Smooth muscle cell (in vitro differentiated cells): ENCODE results near the gene RAB11B. TPM values are rescaled to one million over a fixed set of nuclear protein-coding genes. Genes with fewer than 3 reads are reported as not detected.
"Not testable (repeated sequence)": the region's sequence is repeated elsewhere in the genome, so short reads cannot be mapped to it uniquely, and the experiment has no call there.

Experiments
- DNase-seq: peaks from one replicate; lab custom pipeline; 2025; ENCODE audit not compliant: unreplicated experiment; lab: John Stamatoyannopoulos, UW
- H2AFZ ChIP-seq: fragments of 200-600 bp; sonication (generic); 2 replicates; pipeline ENCODE4 v1.6.0; 2016; ENCODE audit warnings: antibody characterized with exemption, low read depth, mild to moderate bottlenecking
- H3F3A ChIP-seq: fragments of 200-600 bp; sonication (generic); 2 replicates; pipeline ENCODE4 v1.6.0; 2017; ENCODE audit warnings: antibody characterized with exemption, low read depth
- H3K27ac ChIP-seq: fragments of 200-600 bp; sonication (generic); 2 replicates; pipeline ENCODE4 v1.5.1; 2016; ENCODE audit warnings: low read depth, mild to moderate bottlenecking
- H3K27me3 ChIP-seq: fragments of 200-600 bp; sonication (generic); 2 replicates; pipeline ENCODE4 v1.6.1; 2016; ENCODE audit warnings: low read depth, mild to moderate bottlenecking
- H3K36me3 ChIP-seq: fragments of 200-600 bp; sonication (generic); 2 replicates; pipeline ENCODE4 v1.5.1; 2016; ENCODE audit warnings: low read depth
- H3K4me1 ChIP-seq: fragments of 200-600 bp; sonication (generic); 2 replicates; pipeline ENCODE4 v1.5.1; 2016; ENCODE audit warnings: low read depth
- H3K4me2 ChIP-seq: fragments of 200-600 bp; sonication (generic); 2 replicates; pipeline ENCODE4 v1.6.0; 2016; ENCODE audit warnings: mild to moderate bottlenecking
- H3K4me3 ChIP-seq: fragments of 200-600 bp; sonication (generic); 2 replicates; pipeline ENCODE4 v1.5.1; 2016; ENCODE audit warnings: mild to moderate bottlenecking
- H3K79me2 ChIP-seq: fragments of 200-600 bp; sonication (generic); 2 replicates; pipeline ENCODE4 v1.6.0; 2016; ENCODE audit warnings: low read depth, mild to moderate bottlenecking
- H3K9ac ChIP-seq: fragments of 200-600 bp; sonication (generic); 2 replicates; pipeline ENCODE4 v1.6.0; 2016; ENCODE audit warnings: low read depth
- H3K9me3 ChIP-seq: fragments of 200-600 bp; sonication (generic); replicated peaks from 2 replicates; pipeline ENCODE4 v1.5.1; 2016; ENCODE audit warnings: low read depth
- H4K20me1 ChIP-seq: fragments of 200-600 bp; sonication (generic); 2 replicates; pipeline ENCODE4 v1.6.0; 2016; ENCODE audit warnings: low read depth
- WGBS: methylation state at CpG from one replicate; pipeline ENCODE4 v1.1.7; 2016; ENCODE audit warnings: low lambda C conversion rate; 5-methylcytosine and 5-hydroxymethylcytosine counted together
- polyA plus RNA-seq: library from polyadenylated mRNA; unstranded; fragments of >200 nt; fragmentation: Nextera tagmentation; extraction: Ambion mirVana; gene quantifications from 2 replicates; pipeline ENCODE4 v1.2.1, GENCODE V29; 2016
- total RNA-seq: library from RNA; depleted of rRNA; stranded (reverse); fragments of >200 nt; gene quantifications from 2 replicates; pipeline ENCODE4 v1.2.3, GENCODE V29; 2014
- TF ChIP-seq, protein P1 (sequence below): fragments of 200-600 bp; sonication (generic); IDR thresholded peaks from 2 replicates; pipeline ENCODE4 v1.5.1; 2017; ENCODE audit warnings: borderline replicate concordance, mild to moderate bottlenecking, antibody characterized with exemption; ENCODE audit not compliant: insufficient read depth, poor library complexity, severe bottlenecking

Gene RAB11B
- total and polyA plus RNA-seq, 2 experiments from 2014 or later, result 28.9 to 148 TPM

DNA sequence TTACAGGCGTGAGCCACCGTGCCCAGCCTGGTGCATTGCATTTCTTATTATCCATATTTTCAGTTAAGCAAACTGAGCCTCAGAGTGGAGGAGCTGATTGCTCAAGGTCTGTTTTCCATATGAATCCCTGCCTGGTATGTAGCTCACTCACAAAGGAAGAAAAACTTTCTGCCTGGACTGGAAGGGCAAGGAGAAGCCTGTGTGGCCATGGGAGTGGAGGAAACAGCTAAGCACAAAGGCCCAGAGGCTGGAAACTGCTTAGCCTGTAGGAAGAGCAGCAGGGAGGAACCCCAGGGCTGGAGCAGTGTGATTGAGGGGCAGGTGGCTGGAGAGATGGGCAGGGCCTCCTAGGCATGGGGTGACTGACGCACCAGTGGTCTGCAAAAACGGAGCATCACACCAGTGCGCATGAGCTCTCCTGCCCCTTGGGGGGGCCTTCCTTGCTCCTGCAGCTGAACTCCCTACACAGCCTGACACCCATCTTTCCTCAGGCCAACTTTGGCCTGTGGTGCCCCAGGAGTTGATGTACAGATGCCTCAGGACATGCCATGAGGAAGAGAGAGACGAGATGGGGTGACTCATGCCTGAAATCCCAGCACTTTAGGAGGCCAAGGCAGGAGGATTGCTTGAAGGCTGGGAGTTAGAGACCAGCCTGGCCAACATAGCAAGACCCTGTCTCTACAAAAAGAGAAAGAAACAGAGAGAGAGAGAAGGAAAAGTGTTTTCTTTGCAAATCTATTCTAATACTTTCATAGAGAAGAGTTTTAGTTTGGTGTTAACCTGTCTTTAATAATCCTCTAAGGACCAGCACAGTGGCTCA, 51.8 kb downstream of the RAB11B start:
- TF ChIP-seq, protein P1, sequence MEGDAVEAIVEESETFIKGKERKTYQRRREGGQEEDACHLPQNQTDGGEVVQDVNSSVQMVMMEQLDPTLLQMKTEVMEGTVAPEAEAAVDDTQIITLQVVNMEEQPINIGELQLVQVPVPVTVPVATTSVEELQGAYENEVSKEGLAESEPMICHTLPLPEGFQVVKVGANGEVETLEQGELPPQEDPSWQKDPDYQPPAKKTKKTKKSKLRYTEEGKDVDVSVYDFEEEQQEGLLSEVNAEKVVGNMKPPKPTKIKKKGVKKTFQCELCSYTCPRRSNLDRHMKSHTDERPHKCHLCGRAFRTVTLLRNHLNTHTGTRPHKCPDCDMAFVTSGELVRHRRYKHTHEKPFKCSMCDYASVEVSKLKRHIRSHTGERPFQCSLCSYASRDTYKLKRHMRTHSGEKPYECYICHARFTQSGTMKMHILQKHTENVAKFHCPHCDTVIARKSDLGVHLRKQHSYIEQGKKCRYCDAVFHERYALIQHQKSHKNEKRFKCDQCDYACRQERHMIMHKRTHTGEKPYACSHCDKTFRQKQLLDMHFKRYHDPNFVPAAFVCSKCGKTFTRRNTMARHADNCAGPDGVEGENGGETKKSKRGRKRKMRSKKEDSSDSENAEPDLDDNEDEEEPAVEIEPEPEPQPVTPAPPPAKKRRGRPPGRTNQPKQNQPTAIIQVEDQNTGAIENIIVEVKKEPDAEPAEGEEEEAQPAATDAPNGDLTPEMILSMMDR, result no peak
- 82% methylated on average over 6 of the region's 6 CpGs for WGBS
- H3K4me1 ChIP-seq, result peaks cover 12% of the 10 kb centered on the region
- no peaks in the 10 kb centered on the region for H3K27me3 ChIP-seq
- no peak overlapping the region for H3K27ac ChIP-seq
- peaks cover under 1% of the 10 kb centered on the region for H3K36me3 ChIP-seq
- DNase-seq, result no peak
- no peak overlapping the region for H2AFZ ChIP-seq
- H3K9ac ChIP-seq, result no peak overlapping the region
- peaks cover 21% of the 10 kb centered on the region for H3K79me2 ChIP-seq
- H4K20me1 ChIP-seq, result peaks cover 18% of the 10 kb centered on the region
- H3K4me3 ChIP-seq, result no peak overlapping the region
- H3K4me2 ChIP-seq, result no peak overlapping the region
- no peaks in the 10 kb centered on the region for H3F3A ChIP-seq
- H3K9me3 ChIP-seq, result no peaks in the 10 kb centered on the region

DNA sequence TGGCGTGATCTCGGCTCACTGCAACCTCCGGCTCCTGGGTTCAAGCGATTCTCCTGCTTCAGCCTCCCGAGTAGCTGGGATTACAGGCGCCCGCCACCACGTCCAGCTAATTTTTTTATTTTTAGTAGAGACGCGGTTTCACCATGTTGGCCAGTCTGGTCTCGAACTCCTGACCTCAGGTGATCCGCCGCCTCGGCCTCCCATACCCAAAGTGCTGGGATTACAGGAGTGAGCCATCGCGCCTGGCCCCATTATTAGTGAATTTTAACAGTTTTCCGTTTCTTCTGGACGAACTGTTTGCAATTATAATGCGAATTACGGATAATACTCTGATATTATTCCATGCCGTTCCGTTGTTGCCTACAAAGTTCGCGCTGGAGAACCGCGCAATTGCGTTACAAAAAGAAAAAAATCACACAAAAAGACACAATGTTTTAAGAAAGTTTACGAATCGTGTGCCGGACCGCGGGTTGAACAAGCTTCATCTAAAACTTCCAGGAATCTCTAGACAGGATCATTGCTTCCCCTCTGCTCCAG, 54.0 kb downstream of the RAB11B start:
- not testable (repeated sequence) for H3K27me3 ChIP-seq, H3K9me3 ChIP-seq, H3F3A ChIP-seq, DNase-seq, H3K36me3 ChIP-seq
- H2AFZ ChIP-seq, result peak overlapping the region; percentile 90
- WGBS, result 41% methylated on average over 32 of the region's 32 CpGs
- H3K79me2 ChIP-seq, result peaks cover 43% of the 10 kb centered on the region
- peak overlapping the region; percentile 62 for H3K9ac ChIP-seq
- H3K4me3 ChIP-seq, result peak overlapping the region; percentile 95
- H3K27ac ChIP-seq, result peak overlapping the region; percentile 65
- peak overlapping the region; percentile 81 for H3K4me2 ChIP-seq
- peaks cover 35% of the 10 kb centered on the region for H3K4me1 ChIP-seq
- peaks cover 41% of the 10 kb centered on the region for H4K20me1 ChIP-seq

DNA sequence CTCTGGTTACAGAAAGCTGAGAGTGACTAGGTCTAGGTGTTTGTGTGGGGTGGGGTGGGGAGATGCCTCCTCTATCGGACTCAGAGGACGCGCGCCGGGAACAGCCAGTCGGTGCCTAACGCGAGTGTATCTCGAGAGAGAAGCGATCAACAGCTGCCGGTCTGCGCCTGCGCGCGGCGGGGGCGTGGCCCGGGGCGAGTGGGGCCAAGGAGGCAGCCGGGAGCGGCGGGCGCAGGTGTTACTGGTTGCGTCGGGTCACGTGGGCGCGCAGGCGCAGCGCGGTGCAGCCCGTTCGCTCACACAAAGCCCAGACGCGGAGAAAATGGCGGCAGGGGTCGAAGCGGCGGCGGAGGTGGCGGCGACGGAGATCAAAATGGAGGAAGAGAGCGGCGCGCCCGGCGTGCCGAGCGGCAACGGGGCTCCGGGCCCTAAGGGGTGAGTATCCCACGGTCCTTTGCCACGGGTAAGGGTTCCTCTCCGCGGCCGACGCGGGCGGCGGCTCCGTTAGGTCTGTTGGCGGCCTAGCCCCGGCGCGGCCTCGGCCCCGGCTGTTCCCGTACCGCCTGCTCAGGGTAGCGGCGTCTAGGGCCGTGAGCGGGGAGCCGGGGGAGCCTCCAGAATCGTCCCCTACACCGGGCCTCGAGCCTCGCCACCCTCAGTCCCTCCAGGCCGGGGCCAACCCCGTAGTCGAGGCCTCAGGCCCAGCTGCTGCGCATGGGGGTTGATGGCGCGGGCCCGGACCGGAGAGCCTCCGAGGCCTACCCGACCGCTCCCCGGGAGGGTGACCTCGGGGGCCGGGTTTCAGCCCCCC, 54.7 kb downstream of the RAB11B start, which contains the start of gene HNRNPM:
Gene HNRNPM, plus strand, starts transcription at position 299 of the 811 bp plus-strand sequence. Its CDS starts 24 bp downstream, at position 323.
- H3K36me3 ChIP-seq, result peaks cover 5% of the 10 kb centered on the region
- 1% methylated on average over 82 of the region's 93 CpGs for WGBS
- peak within 1 kb of the TSS; percentile 90 for H2AFZ ChIP-seq
- H4K20me1 ChIP-seq, result peaks cover 46% of the 10 kb centered on the region
- peaks cover 48% of the 10 kb centered on the region for H3K79me2 ChIP-seq
- TF ChIP-seq, protein P1, result no peak
- peak within 1 kb of the TSS; percentile 99 for H3K9ac ChIP-seq
- no peaks in the 10 kb centered on the region for H3K9me3 ChIP-seq
- peak within 1 kb of the TSS; percentile 94 for H3K27ac ChIP-seq
- no peaks in the 10 kb centered on the region for H3F3A ChIP-seq
- peak within 1 kb of the TSS; percentile 95 for H3K4me3 ChIP-seq
- DNase-seq, result peak; percentile 98
- no peaks in the 10 kb centered on the region for H3K27me3 ChIP-seq
- peaks cover 38% of the 10 kb centered on the region for H3K4me1 ChIP-seq
- peak within 1 kb of the TSS; percentile 99 for H3K4me2 ChIP-seq

DNA sequence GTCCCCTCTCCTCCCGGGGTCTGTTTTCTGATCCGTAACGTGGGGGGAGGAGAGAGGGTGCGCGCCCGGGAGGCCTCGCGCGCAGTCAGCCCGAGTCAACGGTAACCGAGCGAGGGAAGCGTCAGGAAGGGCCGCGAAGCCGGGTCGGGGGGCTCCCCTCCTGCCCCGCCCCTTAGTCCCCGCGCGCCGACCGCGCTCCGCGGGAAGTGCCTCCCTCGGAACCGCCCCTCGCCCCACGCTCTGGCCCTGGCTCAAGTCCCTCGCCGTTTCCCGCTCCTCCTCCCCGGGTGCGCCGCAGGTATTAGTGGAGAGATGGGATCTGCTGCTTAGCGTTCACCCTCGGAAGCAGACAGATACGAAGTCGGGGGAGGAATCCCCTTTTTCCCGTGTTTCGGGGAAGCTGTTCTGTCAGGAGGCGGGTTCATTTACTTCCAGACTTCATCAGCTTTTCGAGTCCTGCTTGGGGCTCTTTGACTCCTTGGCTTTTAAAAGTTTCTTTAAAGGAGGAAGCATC, 55.4 kb downstream of the RAB11B start:
- Histone ChIP-seq H3K27me3 (no peaks in the 10 kb centered on the region), H3K9me3 (no peaks in the 10 kb centered on the region), H3K79me2 (peaks cover 55% of the 10 kb centered on the region), H3K27ac (peak overlapping the region; percentile 94), H3K9ac (peak overlapping the region; percentile 99), H3K4me2 (peak overlapping the region; percentile 99), H4K20me1 (peaks cover 53% of the 10 kb centered on the region), H3K36me3 (peaks cover 5% of the 10 kb centered on the region), H3K4me3 (peak overlapping the region; percentile 95), H3K4me1 (peaks cover 43% of the 10 kb centered on the region), H2AFZ (no peak overlapping the region), H3F3A (no peaks in the 10 kb centered on the region)
- TF ChIP-seq, protein P1, result no peak
- peak; percentile 20 for DNase-seq
- 1% methylated on average over 22 of the region's 45 CpGs for WGBS
